CD14-positive monocyte (primary cell): Measurements from ENCODE around the gene SLMAP. TPM values are rescaled to one million over a fixed set of nuclear protein-coding genes. Genes with fewer than 3 reads are reported as not detected.
A peak's percentile ranks its signal among the peaks of the same experiment; 100 is the strongest.

Experiments used
- DNase-seq, 3 donors: peaks; one replicate each; pipeline ENCODE4 v3.0.0-alpha.2; 2011 to 2022
- H2AFZ ChIP-seq: 2 replicates; pipeline ENCODE4 v1.6.0; 2012; ENCODE audit warnings: mild to moderate bottlenecking, low read depth, low read length, inconsistent platforms; ENCODE audit not compliant: insufficient read depth, poor library complexity, severe bottlenecking
- H3K27ac ChIP-seq, 2 donors: 1 replicate in 1 of 2; 2 replicates in 1 of 2; pipeline ENCODE4 v1.5.1; 2012 to 2013; ENCODE audit warnings: low read length in 2 of 2, control low read depth in 1 of 2, inconsistent platforms in 1 of 2, low read depth in 1 of 2, mild to moderate bottlenecking in 1 of 2
- H3K27me3 ChIP-seq, 2 donors: one replicate each; pipeline versions ENCODE4 v1.6.0 to v1.6.1; 2011 to 2013; ENCODE audit warnings: low read length in 2 of 2; ENCODE audit not compliant: control insufficient read depth in 2 of 2, insufficient read depth in 2 of 2
- H3K36me3 ChIP-seq, 2 donors: replicated peaks in 1 of 2; 1 replicate in 1 of 2; 2 replicates in 1 of 2; pipeline versions ENCODE4 v1.5.1 to v1.6.1; 2012 to 2013; ENCODE audit warnings: low read length in 2 of 2, control low read depth in 1 of 2, inconsistent platforms in 1 of 2, mild to moderate bottlenecking in 1 of 2; ENCODE audit not compliant: insufficient read depth in 2 of 2, control insufficient read depth in 1 of 2
- H3K4me1 ChIP-seq, 2 donors: 1 replicate in 1 of 2; 2 replicates in 1 of 2; pipeline versions ENCODE4 v1.5.1 to v1.6.1; 2012 to 2013; ENCODE audit warnings: low read length in 2 of 2, control low read depth in 1 of 2, inconsistent platforms in 1 of 2, mild to moderate bottlenecking in 1 of 2, moderate library complexity in 1 of 2; ENCODE audit not compliant: insufficient read depth in 2 of 2, control insufficient read depth in 1 of 2
- H3K4me2 ChIP-seq: replicated peaks from 2 replicates; pipeline ENCODE3; 2012; ENCODE audit warnings: low read length, moderate library complexity, mild to moderate bottlenecking; ENCODE audit not compliant: poor library complexity, severe bottlenecking; ENCODE audit errors: extremely low read depth
- H3K4me3 ChIP-seq, 3 experiments: fragments of 200-600 bp in 1 of 3; sonication (generic) in 1 of 3; replicated peaks in 1 of 3; 1 replicate in 2 of 3; 2 replicates in 1 of 3; pipeline ENCODE4 v1.5.1; 2011 to 2013; ENCODE audit warnings: low read length in 3 of 3, mild to moderate bottlenecking in 3 of 3, control low read depth in 2 of 3, low read depth in 2 of 3, inconsistent platforms in 1 of 3, moderate library complexity in 1 of 3
- H3K79me2 ChIP-seq: 2 replicates; pipeline ENCODE4 v1.6.0; 2012; ENCODE audit warnings: mild to moderate bottlenecking, control low read depth, inconsistent platforms, low read length, moderate library complexity; ENCODE audit not compliant: insufficient read depth
- H3K9ac ChIP-seq: 2 replicates; pipeline ENCODE4 v1.6.0; 2017; ENCODE audit warnings: low read length, mild to moderate bottlenecking; ENCODE audit not compliant: insufficient read depth, poor library complexity, severe bottlenecking
- H3K9me3 ChIP-seq, 2 donors: replicated peaks in 1 of 2; 1 replicate in 1 of 2; 2 replicates in 1 of 2; pipeline versions ENCODE4 v1.5.1 to v1.6.1; 2012 to 2013; ENCODE audit warnings: low read length in 2 of 2, control low read depth in 1 of 2; ENCODE audit not compliant: control insufficient read depth in 1 of 2, insufficient read depth in 1 of 2
- H4K20me1 ChIP-seq: 2 replicates; pipeline ENCODE4 v1.6.0; 2012; ENCODE audit warnings: mild to moderate bottlenecking, low read length, control low read depth, moderate library complexity; ENCODE audit not compliant: insufficient read depth
- H3K27ac Mint-ChIP-seq, 7 donors: one replicate each; pipeline ENCODE4 v1.8.0; 2020; ENCODE audit warnings: mild to moderate bottlenecking in 7 of 7, mixed read lengths in 7 of 7, moderate library complexity in 6 of 7, inconsistent platforms in 2 of 7
- H3K27me3 Mint-ChIP-seq, 3 donors: one replicate each; pipeline ENCODE4 v1.8.0; 2021 to 2022; ENCODE audit warnings: low read depth in 3 of 3, mild to moderate bottlenecking in 3 of 3, mixed read lengths in 3 of 3, moderate library complexity in 3 of 3, inconsistent platforms in 1 of 3
- H3K36me3 Mint-ChIP-seq, 2 donors: one replicate each; pipeline ENCODE4 v1.8.0; 2020; ENCODE audit warnings: mixed read lengths in 2 of 2, inconsistent platforms in 1 of 2, mild to moderate bottlenecking in 1 of 2
- H3K4me1 Mint-ChIP-seq: one replicate; pipeline ENCODE4 v1.8.0; 2020; ENCODE audit warnings: mild to moderate bottlenecking, mixed read lengths
- H3K4me3 Mint-ChIP-seq, 2 donors: one replicate each; pipeline ENCODE4 v1.8.0; 2020; ENCODE audit warnings: mild to moderate bottlenecking in 2 of 2, mixed read lengths in 2 of 2, moderate library complexity in 1 of 2
- H3K9me3 Mint-ChIP-seq, 7 donors: one replicate each; pipeline ENCODE4 v1.8.0; 2020 to 2022; ENCODE audit warnings: mixed read lengths in 7 of 7, mild to moderate bottlenecking in 6 of 7, moderate library complexity in 6 of 7, inconsistent platforms in 2 of 7
- CTCF ChIP-seq: fragments of 200-600 bp; IDR thresholded peaks from one replicate; pipeline ENCODE4 v1.8.0; 2022; ENCODE audit warnings: antibody characterized with exemption, mild to moderate bottlenecking
- whole genome bisulfite sequencing: methylation state at CpG from one replicate; pipeline ENCODE4 v1.1.5; 2013; ENCODE audit warnings: missing lambda C conversion rate; ENCODE audit not compliant: insufficient coverage; 5-methylcytosine and 5-hydroxymethylcytosine counted together
- intact Hi-C, 2 donors: fragments of 100-400 bp; cut with micrococcal nuclease; formaldehyde crosslinking; loops; one replicate each; pipeline versions ENCODE4 v1.15.0 to v1.15.1; 2023
- polyA plus RNA-seq, 3 donors: library from polyadenylated mRNA; depleted of rRNA in 1 of 3; unstranded in 2 of 3; stranded (reverse) in 1 of 3; fragments of 300-500 nt in 2 of 3; fragments of >200 nt in 1 of 3; fragmentation: Illumina TruSeq in 2 of 3; gene quantifications; 1 replicate in 2 of 3; 2 replicates in 1 of 3; pipeline ENCODE4 v1.2.3, GENCODE V29; 2012 to 2021

SLMAP gene
- polyA plus RNA-seq, 3 donors = 12.3 to 17.6 (median 16.1) TPM

DNA sequence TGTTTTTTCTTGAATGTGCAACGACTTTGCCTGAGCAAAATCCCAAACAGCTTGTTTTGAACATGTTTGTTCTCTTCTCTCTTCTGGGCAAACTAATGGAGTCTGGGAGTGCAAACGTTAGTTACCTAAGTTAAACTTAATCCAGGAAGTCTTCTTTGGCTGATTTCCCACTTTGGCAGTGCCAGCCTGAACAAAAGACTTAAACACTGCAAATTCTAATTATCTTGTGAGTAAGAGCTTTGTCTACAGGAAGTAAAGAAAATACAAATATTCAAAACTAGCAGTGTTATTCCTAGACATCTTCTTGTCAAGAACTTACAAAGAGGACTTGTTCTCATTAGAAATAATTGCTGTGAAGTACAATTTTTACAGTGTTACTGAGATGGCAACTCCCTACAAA, 46.5 kb upstream of the SLMAP start:
- intact Hi-C loops = no loop called here
- H4K20me1 ChIP-seq = no peaks in the 10 kb centered on the region
- no peaks in the 10 kb centered on the region for H3K36me3 Mint-ChIP-seq
- no peak overlapping the region for H3K27ac ChIP-seq
- 29% methylated on average over 1 of the region's 2 CpGs for WGBS
- no peaks in the 10 kb centered on the region for H3K9me3 ChIP-seq
- no peak overlapping the region for H3K9ac ChIP-seq
- no peak overlapping the region for H3K4me3 Mint-ChIP-seq
- H3K79me2 ChIP-seq = no peaks in the 10 kb centered on the region
- peak overlapping the region in 1 of 7 donors; percentile 12 for H3K27ac Mint-ChIP-seq
- no peak for TF ChIP-seq CTCF
- H3K4me2 ChIP-seq = no peak overlapping the region
- no peak overlapping the region for H3K4me3 ChIP-seq
- no peak for DNase-seq
- H3K4me1 Mint-ChIP-seq = peaks cover 15% of the 10 kb centered on the region
- no peaks in the 10 kb centered on the region for H3K36me3 ChIP-seq
- no peaks in the 10 kb centered on the region for H3K27me3 ChIP-seq
- H3K27me3 Mint-ChIP-seq = peaks cover 0 to 4% (median 4%) of the 10 kb centered on the region in 3 donors
- no peak overlapping the region for H2AFZ ChIP-seq
- peaks cover 0 to 2% of the 10 kb centered on the region in 2 donors for H3K4me1 ChIP-seq
- H3K9me3 Mint-ChIP-seq = peaks cover 0 to 3% (median 0%) of the 10 kb centered on the region in 7 donors

DNA sequence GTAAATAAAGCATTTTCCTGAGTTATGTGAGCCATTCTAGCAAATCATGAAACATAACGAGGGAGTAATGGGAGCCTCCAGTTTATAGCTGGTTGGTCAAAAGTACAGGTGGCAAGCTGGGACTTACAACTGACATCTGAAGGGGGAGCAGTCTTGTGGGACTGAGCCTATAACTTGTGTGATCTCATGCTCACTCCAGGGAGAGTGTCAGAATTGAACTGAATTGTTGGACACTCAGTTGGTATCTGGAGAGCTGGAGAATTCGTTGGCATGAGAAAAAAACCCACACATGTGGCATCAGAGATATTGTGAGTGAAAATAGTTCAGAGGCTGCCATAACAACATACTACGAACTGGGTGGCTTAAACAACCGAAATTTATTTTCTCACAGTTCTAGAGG, 40.4 kb upstream of the SLMAP start:
- Histone ChIP-seq H2AFZ (no peak overlapping the region), H3K4me3 (no peak overlapping the region), H3K27ac (no peak overlapping the region), H3K36me3 (no peaks in the 10 kb centered on the region), H3K4me1 (no peaks in the 10 kb centered on the region), H3K4me2 (no peak overlapping the region), H3K27me3 (no peaks in the 10 kb centered on the region), H3K9ac (no peak overlapping the region), H4K20me1 (no peaks in the 10 kb centered on the region), H3K79me2 (no peaks in the 10 kb centered on the region), H3K9me3 (no peaks in the 10 kb centered on the region)
- no peak for TF ChIP-seq CTCF
- Mint-ChIP-seq H3K4me3 (no peak overlapping the region), H3K4me1 (no peaks in the 10 kb centered on the region), H3K27me3 (peaks cover 0 to 2% (median 0%) of the 10 kb centered on the region in 3 donors), H3K36me3 (no peaks in the 10 kb centered on the region), H3K9me3 (no peaks in the 10 kb centered on the region), H3K27ac (no peak overlapping the region)
- no peak for DNase-seq
- WGBS = 100% methylated on average over 1 of the region's 4 CpGs
- intact Hi-C loops = no loop called here
